ENCODE measurements around the gene YWHAH. TPM values are rescaled to one million over a fixed set of nuclear protein-coding genes. Genes with fewer than 3 reads are reported as not detected.

The YWHAH gene
- total and polyA plus RNA-seq, 2 of the 4 experiments (the other 2 are of a cell fraction): 147 to 173 TPM

DNA sequence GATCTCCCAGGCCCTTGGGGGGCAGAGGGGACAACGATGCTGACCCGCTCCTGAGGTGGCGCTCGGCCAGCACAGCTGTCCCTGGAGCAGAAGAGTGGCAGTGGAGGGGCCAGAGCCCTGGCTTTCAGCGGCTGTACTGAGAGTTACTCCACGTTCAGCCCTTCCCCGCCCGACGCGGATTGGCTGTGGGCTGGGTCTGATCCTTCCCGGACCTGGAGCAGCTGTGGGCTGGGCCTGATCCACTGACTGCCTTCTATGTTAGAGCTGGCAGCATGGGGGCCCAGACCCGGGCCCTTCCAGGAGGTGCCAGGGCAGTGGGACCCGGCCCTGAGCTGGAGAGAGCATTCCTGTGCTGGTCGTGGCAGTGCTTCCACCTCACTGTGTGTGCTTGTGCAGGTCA, 27.8 kb downstream of the YWHAH start:
- H4K5ac ChIP-seq (ENCODE audit: low read depth, low read length): no peak overlapping the region
- dilution Hi-C loops (cut with HindIII; ENCODE audit: low sequenced_read_pairs, unreplicated experiment) (no loop called here), in situ Hi-C loops (cut with MboI; ENCODE audit: low sequenced_read_pairs) (loop anchor here (10.0 to 25.0 kb wide), 3 partner anchors 410 to 840 kb away; partner anchors contain the start of genes FBXO7 and TIMP3), intact Hi-C loops (cut with micrococcal nuclease) (loop anchor here (5.0 kb wide), 1 partner anchor 415 kb away; no protein-coding TSS in a partner anchor)
- H2AFZ ChIP-seq (replicated peaks; ENCODE audit: low read length, poor library complexity): peak overlapping the region; percentile 43
- no peak overlapping the region for H2AK5ac ChIP-seq (ENCODE audit: low read depth, low read length)
- H2AK9ac ChIP-seq (replicated peaks; ENCODE audit: low read depth, low read length, poor library complexity): no peak overlapping the region
- no peaks in the 10 kb centered on the region; the same call in 1 of the 2 replicates for H3K27me3 ChIP-seq (ENCODE audit: control insufficient read depth, insufficient read depth, low read length)
- H3K9me1 ChIP-seq (ENCODE audit: insufficient read depth, low read length): no peaks in the 10 kb centered on the region
- TF ChIP-seq RCOR1 (IDR thresholded peaks at IDR 0.05; ENCODE audit: insufficient replicate concordance, low read length): no peak
- TF ChIP-seq BHLHE40 (IDR thresholded peaks at IDR 0.05; ENCODE audit: low read depth, low read length): no peak
- TF ChIP-seq MAFK (IDR thresholded peaks at IDR 0.05; ENCODE audit: low read depth, low read length): no peak
- TF ChIP-seq FOS (IDR thresholded peaks at IDR 0.05; ENCODE audit: low read depth, low read length): no peak
- no peak for TF ChIP-seq ELK1 (IDR thresholded peaks at IDR 0.05; ENCODE audit: borderline replicate concordance, low read depth, low read length)
- no peak overlapping the region for H3K4me2 ChIP-seq (ENCODE audit: low read depth, low read length)
- H2BK15ac ChIP-seq (ENCODE audit: low read depth, low read length): no peak overlapping the region
- no TSS peak for BruUV-seq (replicated peaks)
- no peak overlapping the region for H4K8ac ChIP-seq (ENCODE audit: low read depth in 2 of 2, low read length in 2 of 2)
- ATAC-seq (ENCODE audit: low read depth): no peak
- H3K23ac ChIP-seq (ENCODE audit: low read depth, low read length): no peak overlapping the region
- no peak overlapping the region for H3K9ac ChIP-seq (ENCODE audit: low read depth, low read length)
- WGBS, 2 experiments (ENCODE audit: extremely low coverage in 2 of 2, insufficient read length in 1 of 2): 77% methylated on average over 6 of the region's 14 CpGs; no CpG with 5 or more reads in 1 of the 2 experiments
- no peak overlapping the region for H2BK20ac ChIP-seq (ENCODE audit: low read depth, low read length)
- H3K18ac ChIP-seq (ENCODE audit: low read depth, low read length): no peak overlapping the region
- H3K36me3 ChIP-seq (ENCODE audit: control insufficient read depth, insufficient read depth, low read length): no peaks in the 10 kb centered on the region
- H4K91ac ChIP-seq (ENCODE audit: insufficient read depth, low read depth, low read length): no peak overlapping the region
- no peak overlapping the region for H3K14ac ChIP-seq (replicated peaks; ENCODE audit: low read depth, low read length)
- no peak overlapping the region for H2BK120ac ChIP-seq (ENCODE audit: low read depth, low read length)
- ChIA-PET CTCF (no interaction called here), POLR2A (ENCODE audit: unreplicated experiment) (no interaction called here)
- H3K56ac ChIP-seq (ENCODE audit: extremely low read depth, insufficient read depth, low read length): no peak overlapping the region
- H4K20me1 ChIP-seq (ENCODE audit: insufficient read depth, low read length): no peaks in the 10 kb centered on the region
- no peaks in the 10 kb centered on the region for H3K79me1 ChIP-seq (ENCODE audit: low read depth in 1 of 2, low read length in 2 of 2)
- no peak overlapping the region for H3K4me3 ChIP-seq (ENCODE audit: insufficient read depth, low read depth, low read length)
- no peak overlapping the region for H3K4ac ChIP-seq (ENCODE audit: low read depth, low read length)
- no peak overlapping the region for H3K27ac ChIP-seq (ENCODE audit: insufficient read depth, low read length)
- no peaks in the 10 kb centered on the region for H3K9me3 ChIP-seq (ENCODE audit: control insufficient read depth, insufficient read depth, low read length)
- DNase-seq: no peak
- H2BK5ac ChIP-seq (ENCODE audit: low read depth, low read length, poor library complexity, severe bottlenecking): no peak overlapping the region
- no peaks in the 10 kb centered on the region for H3K4me1 ChIP-seq (ENCODE audit: control insufficient read depth, insufficient read depth, low read length)
